ENCODE measurements around the gene PLA2G2C. TPM values are rescaled to one million over a fixed set of nuclear protein-coding genes. Genes with fewer than 3 reads are reported as not detected.

Gene PLA2G2C
- total and polyA plus RNA-seq, 4 donors: not detected

Other genes with a start within 250 kb of the PLA2G2C start
- gene PLA2G2A, start 206.9 kb downstream of the PLA2G2C start, total RNA-seq: 100 to 1,000 TPM in 1 of 2 donors, not detected in 1; 441 TPM
- 1,000 to 10,000 TPM; 1,565 to 1,724 TPM for gene PLA2G2A, start 206.9 kb downstream of the PLA2G2C start, polyA plus RNA-seq
- 1 to 10 TPM in 1 of 2 donors, not detected in 1; 2.0 TPM for gene PLA2G5, start 116.3 kb downstream of the PLA2G2C start, total RNA-seq
- gene PLA2G5, start 116.3 kb downstream of the PLA2G2C start, polyA plus RNA-seq: 1 to 10 TPM; 2.3 to 2.9 TPM
- gene PLA2G2D, start 67.0 kb downstream of the PLA2G2C start, total RNA-seq: under 1 TPM; 0.08 to 0.14 TPM
- under 1 TPM in 1 of 2 donors, not detected in 1; 0.06 TPM for gene PLA2G2D, start 67.0 kb downstream of the PLA2G2C start, polyA plus RNA-seq
- under 1 TPM in 1 of 2 donors, not detected in 1; under 0.01 TPM for gene PLA2G2F, start 47.2 kb downstream of the PLA2G2C start, total RNA-seq
- gene PLA2G2F, start 47.2 kb downstream of the PLA2G2C start, polyA plus RNA-seq: not detected
- gene UBXN10, start 422 bp downstream of the PLA2G2C start, total RNA-seq: 1 to 10 TPM; 1.1 to 2.3 TPM
- gene UBXN10, start 422 bp downstream of the PLA2G2C start, polyA plus RNA-seq: 1 to 10 TPM in 1 of 2 donors, under 1 TPM in 1; 0.50 to 1.1 TPM
- not detected for gene VWA5B1, start 104.4 kb upstream of the PLA2G2C start, total RNA-seq
- gene VWA5B1, start 104.4 kb upstream of the PLA2G2C start, polyA plus RNA-seq: not detected